Measurements from ENCODE around the gene NFKBIE. TPM values are rescaled to one million over a fixed set of nuclear protein-coding genes. Genes with fewer than 3 reads are reported as not detected.

Gene NFKBIE
- total RNA-seq, 1 experiment from 2014 or later = 24.9 TPM

GRCh38 chr6:44228031-44228430 lies 37.3 kb downstream of the NFKBIE start:
- CTCF ChIA-PET = no interaction called here
- POLR2A ChIA-PET = no interaction called here
- no peaks in the 10 kb centered on the region for H3K27me3 ChIP-seq (ENCODE audit: control insufficient read depth, insufficient read depth, low read length)
- DNase-seq (ENCODE audit: low read depth, low spot score) = no peak
- TF ChIP-seq SIN3A (IDR thresholded peaks at IDR 0.05; ENCODE audit: borderline replicate concordance, insufficient read depth, low read depth, low read length) (no peak), POLR2AphosphoS5 (IDR thresholded peaks at IDR 0.05; ENCODE audit: low read depth, low read length) (no peak), TCF7L2 (IDR thresholded peaks at IDR 0.05; ENCODE audit: low read depth, low read length) (no peak), CTCF (IDR thresholded peaks at IDR 0.05) (no peak), REST (IDR thresholded peaks at IDR 0.05; ENCODE audit: insufficient read depth in 1 of 2, low read depth in 2 of 2, low read length in 1 of 2) (no peak)
- peaks cover 52% of the 10 kb centered on the region for H3K4me1 ChIP-seq (ENCODE audit: control insufficient read depth, insufficient read depth, low read length)
- peak overlapping the region; percentile 51; the same call in 1 of the 2 replicates for H3K27ac ChIP-seq (ENCODE audit: low read length)
- no peak for ATAC-seq
- BruUV-seq (replicated peaks) = no TSS peak
- intact Hi-C loops (cut with micrococcal nuclease; ENCODE audit: unreplicated experiment) = no loop called here
- no peak overlapping the region for H3K4me3 ChIP-seq (ENCODE audit: low read depth in 2 of 2, low read length in 2 of 2)
- peaks cover 5% of the 10 kb centered on the region for H3K36me3 ChIP-seq (ENCODE audit: control insufficient read depth, insufficient read depth, low read length)
- in situ Hi-C loops (cut with HindIII; ENCODE audit: low pct_unique_long_range_greater_than_20kb, low sequenced_read_pairs) = no loop called here
- no peaks in the 10 kb centered on the region for H3K9me3 ChIP-seq (ENCODE audit: control insufficient read depth, insufficient read depth, low read depth, low read length)

GRCh38 chr6:44227148-44227793 lies 38.1 kb downstream of the NFKBIE start:
- TF ChIP-seq TCF7L2 (IDR thresholded peaks at IDR 0.05; ENCODE audit: low read depth, low read length) = no peak
- TF ChIP-seq REST (IDR thresholded peaks at IDR 0.05; ENCODE audit: insufficient read depth in 1 of 2, low read depth in 2 of 2, low read length in 1 of 2) = no peak
- no peak for TF ChIP-seq POLR2AphosphoS5 (IDR thresholded peaks at IDR 0.05; ENCODE audit: low read depth, low read length)
- no peak for TF ChIP-seq CTCF (IDR thresholded peaks at IDR 0.05)
- Histone ChIP-seq H3K27ac (ENCODE audit: low read length) (peak overlapping the region; percentile 51), H3K27me3 (ENCODE audit: control insufficient read depth, insufficient read depth, low read length) (no peaks in the 10 kb centered on the region), H3K4me3 (ENCODE audit: low read depth in 2 of 2, low read length in 2 of 2) (no peak overlapping the region), H3K36me3 (ENCODE audit: control insufficient read depth, insufficient read depth, low read length) (peaks cover 5% of the 10 kb centered on the region), H3K9me3 (ENCODE audit: control insufficient read depth, insufficient read depth, low read depth, low read length) (no peaks in the 10 kb centered on the region), H3K4me1 (ENCODE audit: control insufficient read depth, insufficient read depth, low read length) (peaks cover 52% of the 10 kb centered on the region)
- no peak for ATAC-seq
- POLR2A ChIA-PET = interaction anchor here (0.6 to 0.8 kb wide), 3 partner anchors 29 to 131 kb away, joined by 3 to 5 read pairs (median 3); no protein-coding TSS in a partner anchor
- in situ Hi-C loops (cut with HindIII; ENCODE audit: low pct_unique_long_range_greater_than_20kb, low sequenced_read_pairs) (no loop called here), intact Hi-C loops (cut with micrococcal nuclease; ENCODE audit: unreplicated experiment) (no loop called here)
- no TSS peak for BruUV-seq (replicated peaks)
- no peak for DNase-seq (ENCODE audit: low read depth, low spot score)
- CTCF ChIA-PET = no interaction called here

All from Panc1 (cell line).